NCI-H2196 (cell line): ENCODE data around the gene VEPH1.

Experiments
- DNase-seq: peaks from one replicate; lab custom pipeline; 2025; ENCODE audit not compliant: unreplicated experiment; lab: John Stamatoyannopoulos, UW

Gene VEPH1

DNA sequence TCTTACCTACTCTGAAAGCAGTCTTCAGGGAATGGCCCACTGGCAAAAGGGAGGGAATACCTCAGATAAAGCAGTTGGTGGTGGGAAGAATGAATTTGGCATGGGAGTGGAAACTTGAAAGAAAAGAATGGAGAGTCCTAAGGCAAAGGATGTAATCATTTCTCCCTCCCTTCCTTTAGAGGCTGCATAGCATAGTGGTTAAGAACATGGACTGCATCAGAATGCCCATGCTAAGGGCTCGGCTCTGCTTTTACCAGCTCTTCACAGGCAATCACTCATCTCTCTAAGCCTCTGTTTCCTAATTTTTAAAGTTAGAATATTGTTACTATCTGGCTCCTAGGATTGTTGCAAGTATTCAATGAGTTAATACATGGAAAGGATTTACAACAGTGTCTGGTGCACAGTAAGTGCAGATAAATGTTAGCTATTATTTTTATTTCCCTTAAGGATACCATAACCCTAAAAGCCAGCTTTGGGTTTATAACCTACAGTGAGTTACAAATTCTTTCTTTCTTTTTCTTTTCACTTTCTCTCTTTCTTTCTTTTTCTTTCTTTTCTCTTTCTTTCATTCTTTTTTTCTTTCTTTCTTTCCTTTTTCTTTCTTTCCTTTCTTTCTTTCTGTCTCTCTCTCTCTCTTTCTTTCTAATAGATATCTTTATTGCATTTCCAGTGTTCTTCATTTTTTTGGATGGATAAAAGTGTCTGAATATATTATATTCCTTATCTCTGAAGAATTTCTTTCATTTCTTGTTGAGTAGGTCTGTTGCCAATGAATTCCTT is 23.6 kb downstream of the VEPH1 start:
- no peak for DNase-seq

DNA sequence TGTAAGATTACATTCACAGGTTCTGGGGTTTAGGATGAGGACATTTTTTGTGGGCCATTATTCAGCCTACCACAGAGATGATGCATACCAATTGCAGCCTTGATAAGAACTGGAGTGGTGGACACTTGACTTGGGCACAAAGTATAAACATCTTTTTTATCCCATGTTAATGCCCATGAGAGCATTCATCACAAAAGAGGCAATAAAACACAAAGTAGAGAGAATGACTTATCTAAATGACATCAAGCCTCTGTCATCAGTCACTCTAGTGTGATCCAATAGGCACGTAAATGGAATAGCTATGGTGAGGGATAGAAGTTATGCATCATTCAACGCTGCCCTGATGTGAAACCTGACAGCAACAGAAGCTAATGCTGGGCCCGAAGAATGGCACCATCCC is 25.8 kb downstream of the VEPH1 start:
- DNase-seq: no peak

DNA sequence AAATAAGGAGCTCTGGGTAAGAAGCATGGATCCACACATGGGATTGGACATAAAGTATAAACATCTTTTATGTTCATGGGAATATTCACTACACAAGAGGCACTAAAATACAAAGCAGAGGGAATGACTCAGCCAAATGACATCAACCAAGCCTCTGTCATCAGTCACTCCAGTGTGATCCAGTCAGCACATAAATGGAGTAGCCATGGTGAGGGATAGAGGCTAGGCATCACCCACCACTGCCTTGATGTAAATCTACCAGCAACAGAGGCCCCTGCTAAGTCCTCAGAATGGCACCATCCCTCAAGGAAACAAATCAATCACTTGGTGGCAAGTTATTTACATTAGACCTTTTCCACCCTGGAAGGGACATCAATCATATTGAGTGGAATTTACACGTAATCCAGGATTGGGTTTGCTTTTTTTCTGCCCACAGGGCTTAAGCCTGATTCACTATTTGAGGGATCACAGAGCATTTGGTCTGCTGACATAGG is 27.2 kb downstream of the VEPH1 start:
- no peak for DNase-seq

DNA sequence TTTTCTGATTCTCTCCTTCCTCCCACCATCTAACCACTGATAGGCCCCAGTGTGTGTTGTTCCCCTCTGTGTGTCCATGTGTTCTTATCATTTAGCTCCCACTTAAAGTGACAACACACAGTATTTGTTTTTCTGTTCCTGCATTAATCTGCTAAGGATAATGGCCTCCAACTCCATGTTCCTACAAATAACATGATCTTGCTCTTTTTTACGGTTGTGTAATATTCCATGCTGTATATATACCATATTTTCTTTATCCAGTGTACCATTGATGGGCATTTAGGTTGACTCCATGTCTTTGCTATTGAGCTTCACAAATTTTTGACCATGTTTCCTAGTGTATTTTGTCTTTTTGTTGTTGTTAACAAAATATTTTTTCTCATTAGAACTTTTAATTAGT is 30.6 kb downstream of the VEPH1 start:
- DNase-seq: no peak

DNA sequence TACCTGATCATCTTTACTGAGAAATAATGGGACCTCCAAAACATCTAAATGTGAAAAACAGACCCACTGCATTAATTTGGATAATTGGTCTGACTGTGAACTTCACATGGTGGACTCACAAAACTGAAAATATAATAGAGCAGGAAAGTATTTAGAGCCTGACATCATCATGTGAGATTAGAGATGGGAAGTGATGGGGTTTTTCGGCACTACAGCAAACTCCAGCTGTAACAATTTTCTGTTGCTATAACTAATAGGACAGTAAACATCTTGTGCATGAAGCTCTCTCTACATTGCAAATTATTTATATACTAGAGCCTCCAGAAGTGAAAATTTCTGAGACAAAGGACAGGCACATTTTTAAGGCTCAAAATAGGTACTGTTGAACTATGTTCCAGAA is 32.2 kb downstream of the VEPH1 start:
- no peak for DNase-seq

DNA sequence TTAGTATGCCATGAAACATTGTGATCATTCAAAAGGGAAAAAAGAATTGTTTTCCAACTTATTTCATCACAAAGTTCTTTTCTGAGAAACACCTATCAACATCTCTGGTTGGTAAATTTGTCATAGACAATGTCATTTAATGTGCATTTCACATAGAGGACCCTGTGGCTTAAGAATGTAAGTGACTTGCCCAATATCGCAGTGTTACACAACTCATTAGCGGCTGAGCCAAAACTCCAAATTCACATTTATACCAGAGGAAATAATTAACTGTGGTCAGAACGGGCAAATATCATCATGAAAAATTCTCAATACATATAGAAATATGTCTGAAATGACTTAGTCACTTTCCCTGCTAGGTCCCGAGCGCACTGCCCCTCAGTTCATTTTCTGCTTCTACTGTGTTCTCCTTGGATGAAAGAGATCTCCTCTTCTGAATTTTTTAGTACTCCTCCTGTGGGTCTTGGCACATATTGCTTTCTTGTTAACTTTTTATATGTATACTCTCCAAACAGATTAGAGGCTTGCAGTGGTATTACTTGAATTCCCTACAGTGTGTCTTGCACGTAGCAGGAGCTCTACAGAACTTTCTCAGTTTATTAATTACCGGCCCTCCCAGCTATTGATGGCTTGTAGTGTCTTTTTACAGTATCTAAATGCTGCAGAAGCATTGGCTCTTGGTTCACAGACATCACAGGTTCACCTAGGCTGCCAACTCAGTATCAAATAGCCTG is 33.5 kb downstream of the VEPH1 start:
- DNase-seq: no peak

DNA sequence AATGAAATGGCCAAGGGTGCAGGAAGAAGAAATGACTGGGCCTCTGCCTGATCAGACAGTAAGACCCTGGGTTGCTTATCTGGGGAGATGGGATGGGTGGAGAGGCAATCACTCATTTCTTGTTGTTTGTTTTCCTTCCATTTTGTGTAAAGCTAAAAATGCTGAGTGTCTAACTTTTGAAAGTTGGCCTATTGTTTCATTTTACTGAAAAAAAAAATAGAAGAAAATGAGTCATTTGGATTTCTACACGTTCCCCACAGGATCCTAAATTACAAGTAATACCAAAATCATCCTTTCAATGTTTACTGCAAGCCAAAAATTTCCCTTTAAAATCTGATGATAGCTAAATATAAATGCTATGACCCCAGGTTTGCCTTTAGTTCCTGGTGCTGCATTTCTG is 36.0 kb downstream of the VEPH1 start:
- no peak for DNase-seq

DNA sequence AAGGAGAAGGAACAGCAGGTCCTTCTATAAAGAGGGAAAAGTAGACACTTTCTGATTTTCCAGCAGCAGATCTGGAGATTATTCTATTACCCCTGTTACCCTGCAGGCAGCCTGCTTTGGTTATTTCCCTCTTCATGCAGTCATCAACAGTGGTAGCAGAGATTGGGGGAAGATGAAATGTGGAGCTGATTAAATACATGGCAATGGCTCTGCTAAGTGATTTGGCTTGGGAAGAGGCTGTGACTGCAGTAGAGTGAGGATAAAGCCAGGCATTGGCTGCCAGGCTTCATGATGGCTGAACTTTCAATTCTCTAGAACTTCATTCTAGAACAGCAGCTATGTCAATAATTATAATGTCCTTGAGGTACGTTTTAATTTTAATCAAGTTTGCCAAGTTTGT is 37.5 kb downstream of the VEPH1 start:
- DNase-seq: no peak

DNA sequence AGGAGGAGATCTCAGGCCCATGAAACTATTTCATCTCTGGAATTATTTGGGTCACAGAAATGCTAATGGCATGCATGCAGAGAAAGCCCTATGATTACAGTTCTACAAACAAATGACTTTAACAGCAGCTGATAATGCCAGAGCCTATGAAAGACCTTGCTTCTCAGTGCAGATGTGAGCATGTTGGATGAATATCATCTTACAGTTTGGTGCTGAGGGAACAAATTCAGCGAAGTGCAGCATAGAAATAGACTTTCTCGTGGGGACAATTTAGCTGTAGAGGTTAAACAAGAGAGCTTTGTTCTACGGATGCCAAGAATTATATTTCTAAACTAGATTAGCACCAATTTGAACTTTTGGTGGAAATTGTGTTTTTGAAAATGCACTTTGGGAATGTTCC is 38.9 kb downstream of the VEPH1 start:
- no peak for DNase-seq

DNA sequence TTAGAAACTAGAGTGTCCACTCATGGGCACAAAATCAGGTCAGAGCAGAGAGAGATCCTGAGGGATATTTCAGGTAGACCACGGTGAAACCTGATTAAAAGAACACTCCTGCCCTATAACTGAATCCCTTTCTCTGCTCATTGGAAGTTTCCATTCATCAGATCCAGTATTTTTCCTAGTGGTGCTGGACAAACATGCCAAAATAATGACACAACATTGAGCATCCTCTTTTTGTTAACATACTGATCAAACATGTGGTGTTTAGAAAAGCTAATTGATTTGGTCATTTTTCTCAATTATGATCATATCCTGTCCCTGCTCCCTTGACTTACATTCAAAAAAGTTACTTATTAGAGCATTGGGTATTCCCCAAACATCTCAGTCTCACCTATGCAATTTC is 39.4 kb downstream of the VEPH1 start:
- no peak for DNase-seq

DNA sequence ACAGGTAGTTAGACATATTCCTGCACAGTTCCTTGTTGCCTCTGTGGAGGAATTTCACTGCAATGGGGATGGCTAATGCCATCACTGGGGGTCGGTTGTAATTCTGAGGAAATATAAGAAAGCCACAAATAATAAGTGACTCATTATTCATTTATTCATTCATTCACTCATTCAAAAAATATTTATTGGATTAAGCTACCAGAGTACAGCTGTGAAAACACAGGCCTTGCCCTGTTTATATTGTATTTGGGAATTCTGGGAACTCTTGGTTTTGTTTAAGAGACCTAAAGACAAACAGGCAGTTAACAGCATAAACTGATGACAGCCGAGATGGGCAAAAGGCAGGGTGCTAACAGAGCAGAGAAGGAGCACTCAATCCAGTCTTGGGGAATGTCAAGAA is 43.0 kb downstream of the VEPH1 start:
- DNase-seq: no peak

DNA sequence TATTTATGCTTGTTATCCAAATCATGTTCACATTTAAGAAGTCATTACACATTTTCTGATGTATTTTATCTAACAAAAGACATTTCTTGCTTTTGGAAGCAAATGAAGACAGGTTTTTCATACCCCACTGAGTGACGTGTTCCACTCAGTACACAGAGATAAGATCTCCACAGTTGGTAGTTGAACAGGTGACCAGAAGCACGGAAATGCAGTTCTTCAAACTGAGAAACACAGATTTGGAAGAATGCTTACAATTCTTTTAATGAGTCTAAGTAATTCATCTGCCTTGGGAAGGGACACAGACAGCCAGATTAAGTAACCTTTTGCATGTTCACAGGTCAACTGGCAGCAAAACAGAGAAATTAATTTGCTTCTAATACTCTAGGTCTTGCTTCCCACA is 43.5 kb downstream of the VEPH1 start:
- no peak for DNase-seq

DNA sequence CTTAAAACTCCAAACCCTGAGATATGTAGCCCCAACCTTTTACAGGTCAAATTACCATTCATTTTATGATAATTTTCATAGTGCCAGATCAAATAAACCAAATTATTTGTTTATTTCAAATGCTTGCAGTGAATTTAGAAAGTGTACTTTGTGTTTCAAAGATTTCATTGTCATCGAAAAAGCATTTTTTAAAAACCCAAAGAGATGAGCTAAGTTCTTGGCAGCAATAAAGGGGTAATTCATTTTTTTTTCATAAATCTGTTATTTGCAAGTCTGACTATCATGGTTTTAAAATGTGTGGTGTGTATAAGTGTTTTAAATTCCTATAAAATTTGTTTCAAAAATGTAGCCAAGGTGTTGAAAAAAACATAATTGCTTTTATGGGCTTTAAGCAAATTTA is 49.4 kb downstream of the VEPH1 start:
- no peak for DNase-seq

DNA sequence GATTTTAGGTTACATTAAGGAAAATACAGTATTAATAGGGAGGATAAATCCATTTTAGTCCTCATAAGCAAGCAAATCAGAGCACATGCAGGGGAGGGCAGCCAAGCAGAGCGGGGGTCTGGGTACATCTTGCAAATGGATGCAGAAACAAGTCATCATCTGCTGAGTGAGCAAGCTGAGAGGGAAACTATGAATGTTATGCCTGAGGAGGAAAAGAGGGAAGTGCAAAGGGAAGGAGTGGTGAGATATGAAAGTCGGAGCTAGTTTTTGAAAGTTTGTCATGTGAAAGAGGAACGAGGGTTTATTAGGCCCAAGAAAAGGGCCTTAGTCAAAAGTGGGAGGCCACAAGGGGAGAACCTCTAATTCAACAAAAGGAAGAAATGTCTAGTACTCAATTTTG is 51.1 kb downstream of the VEPH1 start:
- no peak for DNase-seq

DNA sequence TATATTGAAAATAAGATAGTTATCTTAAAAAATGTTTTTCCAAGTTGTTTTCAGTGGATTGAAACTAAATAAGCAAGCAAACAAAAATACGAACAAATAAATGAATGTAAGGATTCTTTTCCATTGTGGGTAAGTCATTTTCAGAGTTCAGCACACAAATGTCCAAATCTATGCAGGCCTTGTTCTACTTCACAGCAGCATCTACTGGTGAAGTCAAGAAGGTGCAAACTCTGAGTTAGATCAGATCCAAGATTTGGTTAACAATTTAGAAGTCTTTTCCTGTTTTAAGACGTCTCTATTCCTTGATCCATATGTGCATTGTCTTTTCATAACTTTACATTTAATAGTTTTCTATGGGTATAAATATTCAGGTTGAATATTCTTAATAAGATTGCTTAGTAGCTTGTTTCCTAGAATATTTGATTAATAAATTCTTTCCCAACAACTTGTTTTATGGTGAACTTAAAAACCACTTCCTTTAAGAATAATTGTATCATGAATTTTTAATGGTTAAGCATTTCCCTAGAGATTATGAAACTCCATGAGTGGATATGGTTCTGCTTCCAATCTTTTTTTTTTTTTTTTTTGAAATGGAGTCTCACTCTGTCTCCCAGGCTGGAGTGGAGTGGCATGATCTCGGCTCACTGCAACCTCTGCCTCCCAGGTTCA is 56.1 kb downstream of the VEPH1 start:
- no peak for DNase-seq

DNA sequence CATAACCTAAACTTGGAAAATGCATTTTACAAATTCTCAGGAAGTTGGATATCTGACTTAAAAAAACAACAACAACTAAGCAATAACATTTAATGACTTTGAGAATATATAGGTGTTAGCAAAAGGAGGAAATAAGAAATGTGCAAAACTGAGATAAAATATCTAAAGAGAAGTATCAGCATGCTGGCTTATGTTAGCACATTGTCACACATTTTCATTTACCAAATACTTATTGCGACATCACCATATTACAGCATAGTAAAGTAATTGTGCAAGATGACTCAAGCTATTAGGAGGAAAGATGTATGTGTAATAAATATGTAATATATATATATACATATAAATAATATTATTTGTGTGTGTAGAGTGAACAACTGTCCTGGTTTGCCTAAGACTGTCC is 57.4 kb downstream of the VEPH1 start:
- no peak for DNase-seq

DNA sequence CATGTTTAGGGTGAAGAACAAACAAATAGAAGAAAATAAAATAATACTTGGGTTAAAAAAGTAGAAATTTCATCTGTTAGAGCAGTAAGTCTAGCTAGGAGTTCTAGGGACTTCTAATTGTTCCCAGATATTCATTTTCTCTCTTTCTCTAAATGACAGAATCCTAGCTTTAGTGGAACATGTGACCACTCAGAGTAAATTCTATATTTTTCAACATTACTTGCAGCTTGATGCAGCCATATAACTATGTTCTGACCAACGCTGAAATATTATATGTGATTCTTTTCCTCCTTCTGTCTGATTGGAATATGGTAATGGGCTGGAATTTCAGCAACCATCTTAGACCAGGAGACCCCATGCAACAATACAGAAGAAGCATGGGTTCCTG is 58.4 kb downstream of the VEPH1 start:
- DNase-seq: no peak

DNA sequence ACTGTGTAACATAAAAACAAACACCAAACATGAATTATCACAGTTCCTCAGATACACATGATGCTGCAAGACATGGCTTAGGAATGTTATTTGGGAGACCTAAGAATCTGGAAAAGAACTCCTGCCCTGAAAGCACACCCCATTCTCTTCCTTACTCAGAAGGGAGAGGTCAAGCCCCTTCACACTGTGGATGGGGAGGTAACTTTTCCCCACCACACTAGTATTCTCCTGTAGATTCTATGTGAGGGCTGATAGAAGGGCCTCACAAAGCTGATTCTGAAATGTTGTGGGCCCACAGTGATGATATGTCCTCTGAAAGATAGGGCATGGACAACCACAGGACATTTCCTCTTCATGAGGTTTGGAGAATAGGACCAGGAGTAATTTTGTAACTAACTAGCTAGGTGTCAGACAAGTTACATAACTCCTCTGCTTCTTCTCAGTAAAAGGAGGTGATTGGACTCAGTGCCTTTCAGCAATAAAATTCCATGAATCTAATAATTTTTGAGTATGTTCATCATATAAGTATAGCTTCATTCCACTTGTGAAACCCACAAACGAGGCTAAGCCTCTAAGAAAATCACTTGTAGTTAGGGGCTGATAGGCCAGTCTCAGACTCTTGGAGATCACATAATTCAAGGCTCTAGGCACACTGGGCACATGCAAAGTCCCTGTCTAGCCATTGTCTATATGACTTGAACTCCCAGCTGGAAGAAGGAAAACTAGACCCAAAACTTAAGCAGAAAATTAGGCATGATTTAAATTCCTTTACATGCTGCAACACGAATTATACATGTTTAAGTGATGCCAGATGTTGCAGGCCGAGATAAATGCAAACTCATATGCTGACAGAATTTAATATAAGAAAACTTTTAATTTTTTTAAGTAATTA is 59.1 kb downstream of the VEPH1 start:
- DNase-seq: no peak

DNA sequence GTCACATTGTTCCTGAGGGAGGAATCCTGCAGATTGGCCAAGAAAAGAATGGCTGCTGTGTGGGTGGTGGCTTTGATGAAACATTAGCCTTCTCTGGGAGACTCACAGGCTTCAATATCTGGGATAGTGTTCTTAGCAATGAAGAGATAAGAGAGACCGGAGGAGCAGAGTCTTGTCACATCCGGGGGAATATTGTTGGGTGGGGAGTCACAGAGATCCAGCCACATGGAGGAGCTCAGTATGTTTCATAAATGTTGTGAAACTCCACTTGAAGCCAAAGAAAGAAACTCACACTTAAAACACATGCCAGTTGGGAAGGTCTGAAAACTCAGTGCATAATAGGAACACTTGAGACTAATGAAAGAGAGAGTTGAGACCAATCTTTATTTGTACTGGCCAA is 60.5 kb downstream of the VEPH1 start:
- no peak for DNase-seq

DNA sequence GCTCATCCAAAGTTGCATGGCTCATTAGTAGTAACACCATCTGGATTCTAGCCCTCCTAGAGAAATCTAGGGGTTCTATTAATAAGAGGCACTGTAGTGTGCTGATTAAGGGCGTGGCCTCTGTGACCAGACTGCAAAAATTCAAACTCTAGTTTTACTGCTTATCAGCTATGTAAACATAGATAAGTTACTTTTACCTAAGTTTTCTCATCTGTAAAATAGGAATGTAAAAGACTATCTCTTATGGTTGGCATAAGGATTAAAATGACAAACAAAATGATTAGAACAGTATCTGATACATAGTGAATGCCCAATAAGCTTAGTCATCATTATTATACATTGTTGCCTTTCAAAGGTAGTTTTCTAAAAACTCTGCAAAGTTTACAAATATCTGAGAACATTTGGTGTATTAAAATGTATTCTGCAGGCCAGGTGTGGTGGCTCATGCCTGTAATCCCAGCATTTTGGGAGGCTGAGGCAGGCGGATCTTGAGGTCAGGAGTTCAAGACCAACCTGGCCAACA is 62.1 kb downstream of the VEPH1 start:
- DNase-seq: no peak

DNA sequence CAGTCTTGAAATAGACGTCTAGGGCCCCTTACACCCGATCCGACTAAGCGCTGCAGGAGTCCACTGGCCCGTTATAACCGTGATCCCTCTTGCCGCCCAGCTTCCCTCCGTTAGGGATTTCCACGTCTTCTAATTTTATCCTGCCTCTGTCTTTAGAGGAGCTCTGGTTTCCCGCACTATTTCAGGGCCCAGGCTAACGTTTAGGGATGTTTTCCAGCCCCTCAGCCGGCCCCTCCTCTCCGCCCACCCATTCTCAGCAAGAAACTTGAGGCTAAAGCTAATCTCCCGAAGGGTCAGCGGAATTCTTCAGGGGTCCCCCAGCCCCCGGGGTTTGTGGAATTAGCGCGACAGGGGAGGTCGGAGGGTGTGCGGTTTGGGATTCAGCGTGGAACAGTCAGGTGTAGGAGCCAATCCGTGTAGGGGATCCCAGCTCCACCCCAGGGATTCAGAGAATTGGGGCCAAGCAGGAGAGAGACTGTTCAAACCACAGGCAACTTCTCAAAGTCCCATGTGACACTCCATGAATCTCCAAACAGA is 65.0 kb downstream of the VEPH1 start:
- DNase-seq: no peak
